Body of pancreas (tissue), 4 donors: ENCODE data around the gene SERPINB2. TPM values are rescaled to one million over a fixed set of nuclear protein-coding genes. Genes with fewer than 3 reads are reported as not detected.

Source experiments
- ATAC-seq: fragments of 150-250 bp; one replicate; pipeline ENCODE4 v1.9.1; 2016
- DNase-seq, 4 donors: peaks; one replicate each; pipeline ENCODE4 v3.0.0-alpha.2; 2019
- H3K27ac ChIP-seq, 4 donors: fragments of 200-600 bp; sonication (generic); 1 replicate in 3 of 4; 2 replicates in 1 of 4; pipeline versions ENCODE4 v1.5.1 to v1.6.1; 2016 to 2019; ENCODE audit warnings: mild to moderate bottlenecking in 1 of 4, mixed read lengths in 1 of 4, moderate library complexity in 1 of 4
- H3K27me3 ChIP-seq, 2 donors: fragments of 200-600 bp; sonication (generic); one replicate each; pipeline ENCODE4 v1.6.0; 2016; ENCODE audit warnings: mild to moderate bottlenecking in 1 of 2
- H3K36me3 ChIP-seq, 2 donors: fragments of 200-600 bp; sonication (generic); replicated peaks in 1 of 2; 2 replicates each; pipeline ENCODE4 v1.5.1; 2016; ENCODE audit warnings: low read depth in 2 of 2; ENCODE audit not compliant: insufficient read depth in 1 of 2
- H3K4me1 ChIP-seq: fragments of 200-600 bp; sonication (generic); one replicate; pipeline ENCODE4 v1.6.0; 2016
- H3K4me3 ChIP-seq, 2 donors: fragments of 200-600 bp; sonication (generic); 1 replicate in 1 of 2; 2 replicates in 1 of 2; pipeline ENCODE4 v1.5.1; 2016 to 2019
- H3K9me3 ChIP-seq, 3 donors: fragments of 200-600 bp; sonication (generic); 1 replicate in 2 of 3; 2 replicates in 1 of 3; pipeline ENCODE4 v1.5.1; 2016
- CTCF ChIP-seq, 7 experiments: fragments of 450-650 bp in 4 of 7; fragments of 200-600 bp in 3 of 7; sonication (generic) in 3 of 7; IDR thresholded peaks; one replicate each; pipeline ENCODE4 v1.5.1; 2016 to 2019; ENCODE audit warnings: antibody characterized with exemption in 7 of 7
- POLR2A ChIP-seq, 3 donors: fragments of 450-650 bp; IDR thresholded peaks; one replicate each; pipeline ENCODE4 v1.6.1; 2016; ENCODE audit warnings: antibody characterized with exemption in 3 of 3, mild to moderate bottlenecking in 2 of 3
- WGBS, 2 donors: methylation state at CpG; one replicate each; pipeline ENCODE4 v1.1.5; 2017; 5-methylcytosine and 5-hydroxymethylcytosine counted together
- intact Hi-C: fragments of 100-400 bp; cut with DNase I; formaldehyde crosslinking; loops from one replicate; pipeline ENCODE4 v1.15.1; 2023
- total RNA-seq, 2 donors: library from RNA; depleted of rRNA; stranded (reverse); fragments of >200 nt; gene quantifications; one replicate each; pipeline ENCODE4 v1.1.0, GENCODE V29; 2016

Gene SERPINB2
- total RNA-seq: 1 to 10 TPM in 1 of 2 donors, not detected in 1; 1.6 TPM

GRCh38 chr18:63887424-63887823, at the start of gene SERPINB2:
Gene SERPINB2 (plus strand): TSS chr18:63887705. CDS start chr18:63891445, 3,740 bp downstream.
- Histone ChIP-seq H3K4me3 (no peak within 1 kb of the TSS), H3K27me3 (no peaks in the 10 kb centered on the region), H3K36me3 (no peaks in the 10 kb centered on the region), H3K9me3 (no peaks in the 10 kb centered on the region), H3K4me1 (peaks cover 16% of the 10 kb centered on the region), H3K27ac (no peak within 1 kb of the TSS)
- intact Hi-C loops: no loop called here
- TF ChIP-seq CTCF (IDR thresholded peaks at IDR 0.05) (no peak), POLR2A (IDR thresholded peaks at IDR 0.05) (no peak)
- ATAC-seq (no peak), DNase-seq (no peak)
- 79 to 90% methylated on average over 1 of the region's 1 CpG for WGBS, 2 donors

- TF ChIP-seq POLR2A (IDR thresholded peaks at IDR 0.05): no peak
- no peak for TF ChIP-seq CTCF (IDR thresholded peaks at IDR 0.05)
- H3K4me1 ChIP-seq: no peaks in the 10 kb centered on the region
- DNase-seq (no peak), ATAC-seq (no peak)
- H3K27ac ChIP-seq: no peak overlapping the region
- no peak overlapping the region for H3K4me3 ChIP-seq
- no peaks in the 10 kb centered on the region for H3K36me3 ChIP-seq
- 36 to 39% methylated on average over 7 of the region's 7 CpGs for WGBS, 2 donors
- no peaks in the 10 kb centered on the region for H3K9me3 ChIP-seq
- intact Hi-C loops: no loop called here
- H3K27me3 ChIP-seq: peaks cover 3 to 4% of the 10 kb centered on the region in 2 donors
Measured at GRCh38 chr18:63843008-63843407, 44.5 kb upstream of the SERPINB2 start.

- DNase-seq: no peak
- TF ChIP-seq CTCF (IDR thresholded peaks at IDR 0.05): peak in 6 of 7 experiments; percentile 7 to 40 (median 24)
- no peak for TF ChIP-seq POLR2A (IDR thresholded peaks at IDR 0.05)
Measured at GRCh38 chr18:63844254-63844653, 43.3 kb upstream of the SERPINB2 start.

GRCh38 chr18:63848159-63848558, 39.3 kb upstream of the SERPINB2 start:
- no peak overlapping the region for H3K27ac ChIP-seq
- no peaks in the 10 kb centered on the region for H3K4me1 ChIP-seq
- intact Hi-C loops: no loop called here
- peak in 2 of 4 donors; percentile 15 to 33 for DNase-seq
- ATAC-seq: peak; percentile 83
- no peaks in the 10 kb centered on the region for H3K9me3 ChIP-seq
- H3K36me3 ChIP-seq: no peaks in the 10 kb centered on the region
- no peak overlapping the region for H3K4me3 ChIP-seq
- H3K27me3 ChIP-seq: peaks cover 0 to 3% of the 10 kb centered on the region in 2 donors
- no peak for TF ChIP-seq POLR2A (IDR thresholded peaks at IDR 0.05)
- TF ChIP-seq CTCF (IDR thresholded peaks at IDR 0.05): peak in 6 of 7 experiments; percentile 49 to 68 (median 65)
- WGBS, 2 donors: 0% methylated on average over 2 of the region's 2 CpGs

More at GRCh38 chr18:63844254-63844653, 43.3 kb upstream of the SERPINB2 start:
- Histone ChIP-seq H3K4me3 (no peak overlapping the region), H3K27ac (no peak overlapping the region), H3K4me1 (no peaks in the 10 kb centered on the region), H3K9me3 (no peaks in the 10 kb centered on the region), H3K27me3 (peaks cover 0 to 3% of the 10 kb centered on the region in 2 donors), H3K36me3 (no peaks in the 10 kb centered on the region)
- WGBS, 2 donors: 3 to 10% methylated on average over 3 of the region's 3 CpGs
- intact Hi-C loops: no loop called here
- ATAC-seq: no peak

GRCh38 chr18:63850020-63850419, 37.5 kb upstream of the SERPINB2 start:
- Histone ChIP-seq H3K36me3 (no peaks in the 10 kb centered on the region), H3K27me3 (no peaks in the 10 kb centered on the region), H3K4me3 (no peak overlapping the region), H3K9me3 (no peaks in the 10 kb centered on the region), H3K4me1 (no peaks in the 10 kb centered on the region), H3K27ac (no peak overlapping the region)
- DNase-seq (no peak), ATAC-seq (no peak)
- intact Hi-C loops: loop anchor here (10.0 kb wide), 1 partner anchor 335 kb away; no protein-coding TSS in a partner anchor
- WGBS, 2 donors: 28 to 33% methylated on average over 4 of the region's 4 CpGs
- peak in 1 of 7 experiments; percentile 7 for TF ChIP-seq CTCF (IDR thresholded peaks at IDR 0.05)
- no peak for TF ChIP-seq POLR2A (IDR thresholded peaks at IDR 0.05)
